A549 treated with AZD9567 at 1 μM for 4 hours (cell line): ENCODE results near the gene SUFU. TPM values are rescaled to one million over a fixed set of nuclear protein-coding genes. Genes with fewer than 3 reads are reported as not detected.

ENCODE experiments used
- total RNA-seq: library from RNA; stranded (reverse); fragments of 200-300 nt; extraction: Qiagen RNA extraction; gene quantifications from 5 replicates; pipeline ENCODE4 v1.2.3, GENCODE V29; 2022; ENCODE audit not compliant: insufficient read depth

Gene SUFU
- 5.0 to 8.4 TPM (median 7.5 TPM) in 5 replicates for total RNA-seq

GRCh38 chr10:102503264-102504178 is at the start of gene SUFU:
Gene SUFU, plus strand, starts transcription at chr10:102503972. Its CDS starts 181 bp downstream, at chr10:102504153.

DNA sequence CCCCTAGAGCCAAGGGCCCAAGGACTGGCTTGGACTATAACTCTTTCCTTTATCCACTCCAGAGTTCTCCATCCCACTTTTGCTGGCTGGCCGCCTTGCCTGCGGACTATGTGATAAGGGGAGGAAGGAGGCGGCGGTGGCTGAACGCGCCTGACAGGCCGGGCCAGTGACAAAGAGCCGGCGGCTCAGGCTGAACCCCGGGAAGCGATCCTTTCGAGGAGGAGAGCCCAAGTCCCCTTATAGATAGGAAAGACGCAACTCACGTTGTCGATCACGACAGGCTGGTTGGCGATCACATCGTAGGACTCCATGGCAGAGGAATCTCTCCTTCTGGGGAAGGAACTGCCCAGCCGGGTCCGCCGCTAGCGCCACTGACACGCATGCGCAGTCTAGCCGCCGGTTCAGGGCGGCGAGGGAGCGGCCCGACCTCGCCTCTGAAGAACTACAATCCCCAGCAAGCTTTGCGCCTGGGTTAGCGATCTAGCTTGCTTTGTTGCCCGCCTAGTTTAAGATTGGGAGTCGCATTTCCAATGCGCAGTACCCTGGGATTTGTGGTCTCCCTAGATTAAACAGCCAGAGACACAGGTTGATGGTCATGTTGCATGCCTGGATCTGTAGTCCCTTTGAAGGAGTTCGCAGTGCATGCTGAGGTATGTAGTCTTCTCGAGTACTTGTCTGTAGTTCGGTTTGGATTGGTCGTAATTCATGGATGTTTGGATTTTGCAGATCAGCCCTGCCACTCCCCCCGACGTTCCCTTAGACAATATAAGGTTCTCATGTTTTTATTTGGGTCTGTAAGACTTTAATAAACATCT is 1.2 kb upstream of the SUFU start, which contains the start of gene ACTR1A:
ACTR1A (minus strand) TSS at position 376 of the 815 bp plus-strand sequence; CDS start at position 311, 65 bp downstream.

DNA sequence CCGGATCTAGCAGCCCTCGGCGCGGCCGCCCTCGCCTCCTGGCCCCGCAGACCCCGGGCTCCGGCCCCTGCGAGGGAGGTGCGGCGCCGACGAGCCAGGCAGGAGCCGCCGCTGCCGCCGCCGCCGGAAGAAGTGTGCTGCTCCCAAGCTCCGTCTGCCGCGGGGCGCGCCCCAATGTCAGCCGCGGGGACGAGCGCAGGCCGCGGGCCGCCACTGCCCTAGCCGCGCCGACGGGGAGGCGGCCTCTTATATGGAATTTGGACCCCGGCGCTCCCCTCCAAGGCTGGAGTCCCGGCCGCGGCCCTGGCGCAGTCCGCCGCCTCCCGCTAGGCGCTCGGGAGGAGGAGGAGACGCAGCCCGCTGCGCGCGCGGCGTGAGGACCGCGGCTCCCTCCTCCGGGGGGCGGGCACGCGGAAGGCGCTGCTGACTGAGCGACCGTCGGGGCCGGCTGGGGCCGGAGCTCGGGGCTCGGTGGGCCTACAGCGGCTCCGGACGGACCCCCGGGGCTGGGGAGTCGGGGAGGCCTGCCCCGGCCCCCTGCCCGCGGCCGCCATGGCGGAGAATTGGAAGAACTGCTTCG is 140.4 kb downstream of the SUFU start, which contains the start of gene TRIM8:
TRIM8 (plus strand) TSS at position 414 of the 580 bp plus-strand sequence; CDS start at position 553, 139 bp downstream.

Other genes with a start within 250 kb of the SUFU start
- gene NFKB2, start 108.3 kb upstream of the SUFU start, total RNA-seq, result 41.6 to 72.1 TPM (median 51.9 TPM) in 5 replicates
- gene PSD, start 85.2 kb upstream of the SUFU start, total RNA-seq, result 0.43 to 0.81 TPM (median 0.68 TPM) in 4 of 5 replicates, not detected in the other
- 4.8 to 11.7 TPM (median 11.0 TPM) in 5 replicates for gene FBXL15, start 83.1 kb upstream of the SUFU start, total RNA-seq
- 53.9 to 67.4 TPM (median 66.5 TPM) in 5 replicates for gene CUEDC2, start 71.4 kb upstream of the SUFU start, total RNA-seq
- gene C10orf95, start 52.4 kb upstream of the SUFU start, total RNA-seq, result 0.05 to 0.15 TPM (median 0.09 TPM) in 3 of 5 replicates, not detected in the others
- gene ACTR1A, start 1.3 kb upstream of the SUFU start, total RNA-seq, result 85.2 to 107 TPM (median 93.5 TPM) in 5 replicates
- gene TRIM8, start 140.5 kb downstream of the SUFU start, total RNA-seq, result 36.2 to 41.8 TPM (median 38.8 TPM) in 5 replicates
- gene ARL3, start 210.4 kb downstream of the SUFU start, total RNA-seq, result 14.0 to 14.8 TPM (median 14.5 TPM) in 5 replicates
- gene SFXN2, start 210.7 kb downstream of the SUFU start, total RNA-seq, result 1.9 to 4.2 TPM (median 3.6 TPM) in 5 replicates
- 22.8 to 26.5 TPM (median 25.6 TPM) in 5 replicates for gene WBP1L, start 240.0 kb downstream of the SUFU start, total RNA-seq